DOHH2 (cell line): ENCODE measurements around the gene ID2.

Experiments
- H3F3A ChIP-seq: fragments of 200-600 bp; sonication (generic), shearing (Covaris generic); 2 replicates; pipeline ENCODE4 v1.6.0; 2016; ENCODE audit warnings: antibody characterized with exemption, mild to moderate bottlenecking; ENCODE audit not compliant: control insufficient read depth, insufficient read depth
- H3K27ac ChIP-seq: fragments of 200-600 bp; sonication (generic); 2 replicates; pipeline ENCODE4 v1.5.1; 2014; ENCODE audit warnings: low read depth, mild to moderate bottlenecking, low read length, moderate library complexity
- H3K27me3 ChIP-seq: fragments of 200-600 bp; sonication (generic); 2 replicates; pipeline ENCODE4 v1.6.1; 2014; ENCODE audit warnings: mild to moderate bottlenecking, low read length, mixed read lengths; ENCODE audit not compliant: control insufficient read depth
- H3K36me3 ChIP-seq: fragments of 200-600 bp; sonication (generic); 2 replicates; pipeline ENCODE4 v1.6.1; 2014; ENCODE audit warnings: mild to moderate bottlenecking, low read length, moderate library complexity, mixed read lengths; ENCODE audit not compliant: control insufficient read depth
- H3K4me1 ChIP-seq: fragments of 200-600 bp; sonication (generic); 2 replicates; pipeline ENCODE4 v1.6.1; 2014; ENCODE audit warnings: mild to moderate bottlenecking, low read length, mixed read lengths; ENCODE audit not compliant: control insufficient read depth
- H3K4me2 ChIP-seq: fragments of 200-600 bp; sonication (generic); 2 replicates; pipeline ENCODE4 v1.6.0; 2014; ENCODE audit warnings: mild to moderate bottlenecking, low read length, moderate library complexity
- H3K4me3 ChIP-seq: fragments of 200-600 bp; sonication (generic); 2 replicates; pipeline ENCODE4 v1.5.1; 2014; ENCODE audit warnings: mild to moderate bottlenecking, low read length, mixed read lengths
- H3K79me2 ChIP-seq: fragments of 200-600 bp; sonication (generic); 2 replicates; pipeline ENCODE4 v1.6.1; 2014; ENCODE audit warnings: mild to moderate bottlenecking, low read length, mixed read lengths; ENCODE audit not compliant: control insufficient read depth
- H3K9me2 ChIP-seq: fragments of 200-600 bp; sonication (generic); replicated peaks from 2 replicates; pipeline ENCODE4 v1.6.1; 2014; ENCODE audit warnings: mild to moderate bottlenecking, low read length, mixed read lengths; ENCODE audit not compliant: control insufficient read depth
- H3K9me3 ChIP-seq: fragments of 200-600 bp; sonication (generic); 2 replicates; pipeline ENCODE4 v1.6.1; 2014; ENCODE audit warnings: antibody characterized with exemption, low read length, mixed read lengths; ENCODE audit not compliant: control insufficient read depth, insufficient read depth
- H4K20me1 ChIP-seq: fragments of 200-600 bp; sonication (generic); 2 replicates; pipeline ENCODE4 v1.6.0; 2014; ENCODE audit warnings: low read depth, mild to moderate bottlenecking, antibody characterized with exemption, low read length, moderate library complexity; ENCODE audit not compliant: control insufficient read depth, insufficient read depth
- EZH2phosphoT487 ChIP-seq: fragments of 200-600 bp; sonication (generic); IDR thresholded peaks from 2 replicates; pipeline ENCODE4 v1.6.1; 2017; ENCODE audit warnings: borderline replicate concordance, mild to moderate bottlenecking, antibody characterized with exemption, low read length, moderate library complexity, mixed read lengths
- TF ChIP-seq, protein P1 (sequence below): fragments of 200-600 bp; sonication (generic); IDR thresholded peaks from one replicate; pipeline ENCODE4 v1.5.1; 2014; ENCODE audit warnings: antibody characterized with exemption, mild to moderate bottlenecking, low read depth, low read length; ENCODE audit not compliant: poor library complexity, severe bottlenecking

ID2 gene

DNA sequence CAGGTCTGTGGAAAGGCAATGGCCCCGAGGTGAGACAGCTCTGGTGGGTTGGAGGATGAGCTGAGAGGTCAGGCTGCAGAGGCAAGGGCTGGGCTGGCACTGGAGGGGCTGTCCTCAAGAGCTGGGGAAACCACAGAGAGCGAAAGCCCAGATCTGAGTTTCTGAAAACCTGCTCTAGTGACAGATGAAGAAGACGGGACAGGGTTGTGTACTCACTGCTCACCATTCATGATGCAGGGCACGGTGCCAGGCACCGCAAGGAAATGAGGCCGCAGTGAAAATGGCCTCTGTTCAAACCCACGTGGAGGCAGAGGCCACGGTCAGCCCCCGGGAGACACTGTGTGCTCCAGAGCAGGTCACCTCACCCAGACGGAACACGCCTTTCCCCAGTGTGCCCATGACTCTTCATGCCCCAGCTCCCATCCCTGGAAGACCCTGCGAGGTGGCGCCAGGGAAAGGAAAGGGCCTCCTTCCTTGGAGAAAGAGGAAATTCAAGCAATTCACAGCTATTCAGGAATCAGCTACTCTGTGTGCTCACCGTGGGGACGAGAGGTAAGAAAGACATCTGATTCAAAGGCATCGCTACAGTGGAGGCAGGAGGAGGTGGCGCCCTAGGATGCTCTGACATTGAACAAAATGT lies 24.3 kb upstream of the ID2 start:
- no peaks in the 10 kb centered on the region for H3K27me3 ChIP-seq
- H3K27ac ChIP-seq = no peak overlapping the region
- no peaks in the 10 kb centered on the region for H4K20me1 ChIP-seq
- H3F3A ChIP-seq = no peaks in the 10 kb centered on the region
- peaks cover 8% of the 10 kb centered on the region for H3K4me1 ChIP-seq
- no peaks in the 10 kb centered on the region for H3K9me3 ChIP-seq
- H3K36me3 ChIP-seq = no peaks in the 10 kb centered on the region
- no peak overlapping the region for H3K4me2 ChIP-seq
- no peaks in the 10 kb centered on the region for H3K79me2 ChIP-seq
- no peaks in the 10 kb centered on the region for H3K9me2 ChIP-seq
- TF ChIP-seq, protein P1, sequence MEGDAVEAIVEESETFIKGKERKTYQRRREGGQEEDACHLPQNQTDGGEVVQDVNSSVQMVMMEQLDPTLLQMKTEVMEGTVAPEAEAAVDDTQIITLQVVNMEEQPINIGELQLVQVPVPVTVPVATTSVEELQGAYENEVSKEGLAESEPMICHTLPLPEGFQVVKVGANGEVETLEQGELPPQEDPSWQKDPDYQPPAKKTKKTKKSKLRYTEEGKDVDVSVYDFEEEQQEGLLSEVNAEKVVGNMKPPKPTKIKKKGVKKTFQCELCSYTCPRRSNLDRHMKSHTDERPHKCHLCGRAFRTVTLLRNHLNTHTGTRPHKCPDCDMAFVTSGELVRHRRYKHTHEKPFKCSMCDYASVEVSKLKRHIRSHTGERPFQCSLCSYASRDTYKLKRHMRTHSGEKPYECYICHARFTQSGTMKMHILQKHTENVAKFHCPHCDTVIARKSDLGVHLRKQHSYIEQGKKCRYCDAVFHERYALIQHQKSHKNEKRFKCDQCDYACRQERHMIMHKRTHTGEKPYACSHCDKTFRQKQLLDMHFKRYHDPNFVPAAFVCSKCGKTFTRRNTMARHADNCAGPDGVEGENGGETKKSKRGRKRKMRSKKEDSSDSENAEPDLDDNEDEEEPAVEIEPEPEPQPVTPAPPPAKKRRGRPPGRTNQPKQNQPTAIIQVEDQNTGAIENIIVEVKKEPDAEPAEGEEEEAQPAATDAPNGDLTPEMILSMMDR = no peak
- no peak for TF ChIP-seq EZH2phosphoT487
- no peak overlapping the region for H3K4me3 ChIP-seq

DNA sequence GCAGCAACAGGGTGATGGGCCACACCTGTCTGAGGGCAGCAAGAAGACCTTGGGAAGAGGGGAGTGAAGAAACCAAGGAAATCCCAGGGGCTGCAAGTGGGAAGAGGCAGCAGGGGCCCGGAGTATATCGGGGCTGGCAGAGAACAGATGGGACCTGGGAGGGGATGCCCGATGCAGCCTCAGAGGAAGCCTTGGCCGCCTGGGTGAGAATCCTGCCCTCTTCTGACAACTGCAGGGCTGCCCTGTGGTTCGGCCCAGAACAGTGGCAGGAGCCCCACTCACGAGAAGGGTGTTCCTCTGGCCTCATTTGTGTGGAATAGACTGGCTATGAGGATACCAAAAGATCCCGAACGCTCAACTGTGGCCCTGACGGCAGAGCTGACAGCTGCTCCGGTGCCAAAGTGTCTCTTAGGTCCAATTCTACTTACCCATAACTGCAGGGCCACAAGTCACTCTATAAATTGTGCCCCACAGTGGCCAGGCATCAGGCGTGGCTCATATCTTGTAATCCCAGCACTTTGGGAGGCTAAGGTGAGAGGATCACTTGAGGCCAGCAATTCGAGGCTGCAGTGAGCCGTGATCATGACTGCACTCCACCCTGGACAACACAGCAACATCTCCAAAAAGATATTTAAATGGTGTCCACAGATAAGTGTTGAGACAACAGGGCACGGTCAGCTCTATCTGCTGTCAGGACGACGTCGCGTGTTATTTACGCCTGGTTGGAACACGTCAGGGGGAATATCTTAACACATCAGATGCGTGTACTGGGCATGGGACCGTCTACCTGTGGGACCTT lies 23.6 kb upstream of the ID2 start:
- Histone ChIP-seq H3K36me3 (no peaks in the 10 kb centered on the region), H4K20me1 (no peaks in the 10 kb centered on the region), H3F3A (no peaks in the 10 kb centered on the region), H3K27me3 (no peaks in the 10 kb centered on the region), H3K9me3 (no peaks in the 10 kb centered on the region), H3K27ac (no peak overlapping the region), H3K4me1 (peaks cover 8% of the 10 kb centered on the region), H3K9me2 (no peaks in the 10 kb centered on the region), H3K79me2 (no peaks in the 10 kb centered on the region), H3K4me2 (no peak overlapping the region), H3K4me3 (no peak overlapping the region)
- TF ChIP-seq, protein P1 = no peak
- no peak for TF ChIP-seq EZH2phosphoT487

DNA sequence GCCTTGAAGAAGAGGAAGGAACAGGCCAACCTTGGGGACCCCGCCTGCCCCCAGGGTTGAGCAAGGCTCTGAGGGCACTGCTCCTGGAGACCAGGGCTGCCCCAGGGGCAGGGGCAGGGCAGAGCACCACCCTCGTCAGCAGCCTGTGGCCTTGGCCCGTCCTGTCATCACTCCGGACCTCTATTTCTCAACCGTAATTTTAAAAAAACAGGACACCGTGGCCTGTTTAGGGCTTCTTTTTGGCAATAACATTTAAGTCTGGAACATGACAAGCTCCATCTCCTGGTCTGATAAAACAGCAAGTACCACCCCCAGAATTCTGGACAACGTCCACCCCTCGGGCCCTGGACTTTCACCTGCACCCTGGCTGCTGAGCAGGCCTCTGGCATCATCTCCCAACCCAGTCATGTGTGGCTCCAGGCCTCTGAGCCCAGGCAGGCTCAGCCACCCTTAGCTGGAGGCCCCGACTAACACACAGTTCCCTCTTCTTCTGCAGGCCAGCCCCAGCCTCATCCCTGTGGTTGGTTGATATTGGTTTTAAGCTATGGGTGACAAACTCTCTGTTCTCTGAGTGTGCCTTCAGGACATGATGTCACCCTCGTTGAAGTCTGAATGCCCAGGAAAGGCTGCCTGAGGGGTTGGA lies 22.6 kb upstream of the ID2 start:
- H3K36me3 ChIP-seq = no peaks in the 10 kb centered on the region
- no peak overlapping the region for H3K27ac ChIP-seq
- H4K20me1 ChIP-seq = no peaks in the 10 kb centered on the region
- H3K9me3 ChIP-seq = no peaks in the 10 kb centered on the region
- TF ChIP-seq EZH2phosphoT487 = no peak
- TF ChIP-seq, protein P1 = no peak
- no peaks in the 10 kb centered on the region for H3K9me2 ChIP-seq
- no peak overlapping the region for H3K4me3 ChIP-seq
- H3K79me2 ChIP-seq = no peaks in the 10 kb centered on the region
- no peak overlapping the region for H3K4me2 ChIP-seq
- peaks cover 8% of the 10 kb centered on the region for H3K4me1 ChIP-seq
- no peaks in the 10 kb centered on the region for H3F3A ChIP-seq
- H3K27me3 ChIP-seq = no peaks in the 10 kb centered on the region
